HG03196 (cell line): ENCODE data around the gene ARHGEF16.

Source experiments
- ATAC-seq: cut with Tn5 transposase; IDR thresholded peaks from one replicate; pipeline ENCODE4 v1.9.1; 2021; ENCODE audit not compliant: unreplicated experiment

The ARHGEF16 gene

GRCh38 chr1:3436901-3437300 lies 17.6 kb upstream of the ARHGEF16 start:
- ATAC-seq = no peak

DNA sequence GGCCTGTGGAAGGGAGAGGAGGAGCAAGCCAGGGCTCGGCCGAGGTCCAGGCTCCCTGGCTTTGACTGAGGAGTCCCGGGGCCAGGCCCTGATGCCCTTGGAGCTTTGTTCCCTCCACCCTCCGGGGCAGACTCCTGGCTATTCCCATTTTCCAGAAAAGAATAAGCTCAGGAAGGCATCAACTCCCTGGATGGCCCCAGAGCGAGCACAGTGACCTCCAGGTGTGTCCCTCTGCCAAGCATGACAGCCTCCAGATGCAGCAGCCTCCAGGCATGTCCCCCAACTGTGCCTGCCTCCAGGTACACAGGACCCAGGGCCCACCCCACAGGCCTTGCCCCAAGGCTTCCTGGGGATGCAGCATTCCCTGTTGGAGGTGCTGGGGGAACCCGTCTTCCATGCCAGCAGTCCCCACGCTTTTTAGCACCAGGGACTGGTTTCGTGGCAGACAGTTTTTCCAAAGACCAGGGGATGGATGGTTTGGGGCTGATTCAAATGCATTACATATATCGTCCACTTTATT lies 15.7 kb upstream of the ARHGEF16 start:
- ATAC-seq = no peak

- no peak for ATAC-seq
Measured at GRCh38 chr1:3439346-3440299, 14.8 kb upstream of the ARHGEF16 start.

DNA sequence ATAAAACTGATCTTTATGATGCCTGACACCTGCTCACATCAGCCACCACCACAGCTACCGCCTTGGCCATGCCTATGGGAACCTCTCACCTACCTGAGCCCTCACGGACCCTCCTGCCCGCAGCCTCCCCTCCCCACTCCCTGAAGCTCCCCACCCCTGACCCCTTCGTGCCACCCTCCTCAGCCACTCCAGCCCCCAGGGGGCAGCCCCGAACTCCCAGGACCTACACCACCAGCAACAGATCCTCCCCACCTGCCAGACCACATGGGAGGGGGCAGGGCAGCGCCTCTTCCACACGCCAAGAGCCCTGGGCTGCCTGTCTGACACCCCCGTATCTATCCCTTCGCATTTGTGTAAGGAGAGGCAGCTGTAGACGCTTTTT lies 14.2 kb upstream of the ARHGEF16 start:
- ATAC-seq = no peak

DNA sequence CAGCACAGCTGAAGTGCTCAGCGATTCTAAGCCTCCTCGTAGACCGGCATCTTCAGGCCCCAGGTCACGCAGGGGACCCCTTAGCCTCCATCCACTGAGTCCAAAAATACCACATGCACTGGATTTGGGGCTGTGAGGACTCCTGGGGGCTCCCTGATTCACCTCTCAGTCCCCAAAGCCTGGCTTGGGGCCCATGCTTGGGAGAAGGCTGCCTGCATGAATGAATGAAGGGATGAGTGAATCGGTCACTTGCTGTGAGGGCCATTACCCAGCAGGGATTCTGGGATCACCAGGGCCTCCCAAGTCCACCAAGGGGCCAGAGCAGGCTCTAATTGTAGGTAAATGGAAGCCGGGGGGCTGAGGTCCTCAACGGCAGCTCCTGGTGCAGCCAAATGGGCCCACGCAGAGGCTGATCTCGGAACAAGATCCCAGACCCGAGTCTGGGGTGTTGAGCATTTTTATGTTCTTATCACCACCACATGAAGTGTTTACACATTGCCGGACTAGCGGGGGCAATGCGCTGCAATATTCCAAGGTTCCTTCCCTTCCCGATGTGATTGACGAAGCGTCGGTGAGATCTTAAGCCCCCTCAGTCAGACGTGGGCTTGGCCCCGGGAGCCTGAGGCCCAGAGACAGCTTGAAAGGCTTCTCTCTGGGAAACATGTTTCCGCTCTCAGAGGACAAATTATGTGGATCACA lies 13.6 kb upstream of the ARHGEF16 start:
- ATAC-seq = no peak

- ATAC-seq = no peak
Measured at GRCh38 chr1:3441410-3441847, 13.0 kb upstream of the ARHGEF16 start.

DNA sequence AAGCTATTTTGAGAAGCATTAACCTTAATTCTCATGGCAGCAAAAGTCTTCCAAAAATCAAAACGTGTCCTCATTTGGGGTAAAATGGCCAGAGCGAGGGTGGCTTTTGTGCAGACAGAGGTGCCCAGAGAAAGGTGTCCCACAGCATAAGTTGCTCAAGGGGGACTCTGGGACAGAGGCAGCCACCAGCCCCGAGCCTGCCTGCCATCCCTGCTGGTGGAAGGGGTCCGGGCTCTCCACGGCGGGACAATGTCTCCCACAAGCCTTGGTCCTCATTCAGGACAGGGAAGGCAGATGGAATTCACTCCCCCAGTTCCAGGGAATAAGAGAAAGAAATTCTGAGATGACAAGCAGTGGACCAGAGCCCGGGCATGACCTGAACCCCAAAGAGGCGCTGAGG lies 12.6 kb upstream of the ARHGEF16 start:
- no peak for ATAC-seq

DNA sequence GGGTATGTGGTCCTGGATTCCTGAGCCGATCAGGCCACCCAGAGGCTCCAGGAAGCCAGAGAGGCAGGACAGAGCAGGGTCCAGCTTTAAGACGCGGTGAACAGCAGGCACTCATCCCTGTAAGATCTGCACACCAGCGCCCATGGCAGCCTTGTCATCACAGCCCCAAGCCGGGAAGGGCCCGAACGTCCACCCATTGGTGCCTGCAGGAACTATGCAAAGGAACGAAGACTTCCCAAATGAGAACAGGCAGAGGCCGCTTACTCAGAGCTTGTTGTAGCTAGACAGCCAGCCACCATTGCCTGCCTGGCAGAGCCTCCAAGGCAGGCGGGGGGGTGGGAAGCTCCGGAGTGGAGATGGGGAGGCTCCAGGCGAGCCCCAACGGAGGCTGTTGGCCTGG lies 12.1 kb upstream of the ARHGEF16 start:
- no peak for ATAC-seq

DNA sequence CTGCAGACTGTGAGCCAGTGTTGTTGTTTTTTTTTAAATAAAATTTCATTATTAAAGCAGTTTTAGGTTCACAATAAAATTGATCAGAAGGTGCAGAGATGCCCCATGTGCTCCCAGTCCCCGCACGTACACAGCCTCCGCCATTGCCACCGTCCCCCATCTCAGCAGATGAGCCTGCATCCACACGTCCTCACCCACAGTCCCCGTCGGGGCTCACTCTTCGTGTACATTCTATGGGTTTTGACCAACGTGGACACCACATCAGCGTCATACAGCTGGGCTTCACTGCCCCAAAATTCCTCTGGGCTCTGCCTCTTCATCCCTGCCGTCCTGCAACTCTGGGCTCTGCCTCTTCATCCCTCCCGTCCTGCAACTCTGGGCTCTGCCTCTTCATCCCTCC lies 11.6 kb upstream of the ARHGEF16 start:
- no peak for ATAC-seq

DNA sequence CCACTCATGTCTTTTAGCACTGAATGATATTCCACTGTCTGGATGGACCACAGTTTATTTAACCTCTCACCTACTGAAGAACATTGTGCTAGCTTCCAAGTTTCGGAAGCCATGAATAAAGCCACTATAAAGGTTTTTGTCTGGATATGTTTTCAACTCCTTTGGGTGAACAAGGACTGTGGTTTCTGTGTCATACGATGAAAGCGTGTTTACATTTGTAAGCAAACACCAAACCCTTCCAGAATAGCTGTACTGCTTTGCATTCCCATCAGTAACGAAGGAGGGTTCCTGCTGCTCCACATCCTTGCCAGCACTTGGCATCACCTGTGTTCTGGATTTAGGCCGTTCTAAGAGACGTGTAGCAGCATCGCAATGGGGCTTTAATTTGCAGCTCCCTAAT lies 10.7 kb upstream of the ARHGEF16 start:
- ATAC-seq = no peak

GRCh38 chr1:3444298-3444697 lies 10.2 kb upstream of the ARHGEF16 start:
- ATAC-seq = no peak

- no peak for ATAC-seq
Measured at GRCh38 chr1:3444736-3445135, 9.7 kb upstream of the ARHGEF16 start.

- no peak for ATAC-seq
Measured at GRCh38 chr1:3450202-3450863, 4.1 kb upstream of the ARHGEF16 start.

DNA sequence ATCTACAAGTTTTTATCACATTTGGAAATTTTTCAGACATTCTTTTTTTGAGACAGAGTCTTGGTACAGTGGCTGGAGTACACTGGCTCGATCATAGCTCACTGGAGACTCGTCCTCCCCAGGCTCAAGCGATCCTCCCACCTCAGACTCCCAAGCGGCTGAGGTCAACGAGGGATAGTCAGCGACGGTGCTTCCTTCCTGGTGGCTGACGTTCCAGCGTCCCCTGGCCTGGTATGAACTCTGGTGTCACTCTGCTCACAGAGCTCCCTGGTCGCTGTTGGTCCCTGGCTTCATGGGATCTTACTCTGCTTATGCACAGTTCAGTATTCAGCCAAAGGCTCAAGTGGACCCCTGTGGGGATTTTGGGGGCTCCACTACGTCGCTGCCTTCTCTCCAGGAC lies 3.5 kb upstream of the ARHGEF16 start:
- ATAC-seq = no peak

DNA sequence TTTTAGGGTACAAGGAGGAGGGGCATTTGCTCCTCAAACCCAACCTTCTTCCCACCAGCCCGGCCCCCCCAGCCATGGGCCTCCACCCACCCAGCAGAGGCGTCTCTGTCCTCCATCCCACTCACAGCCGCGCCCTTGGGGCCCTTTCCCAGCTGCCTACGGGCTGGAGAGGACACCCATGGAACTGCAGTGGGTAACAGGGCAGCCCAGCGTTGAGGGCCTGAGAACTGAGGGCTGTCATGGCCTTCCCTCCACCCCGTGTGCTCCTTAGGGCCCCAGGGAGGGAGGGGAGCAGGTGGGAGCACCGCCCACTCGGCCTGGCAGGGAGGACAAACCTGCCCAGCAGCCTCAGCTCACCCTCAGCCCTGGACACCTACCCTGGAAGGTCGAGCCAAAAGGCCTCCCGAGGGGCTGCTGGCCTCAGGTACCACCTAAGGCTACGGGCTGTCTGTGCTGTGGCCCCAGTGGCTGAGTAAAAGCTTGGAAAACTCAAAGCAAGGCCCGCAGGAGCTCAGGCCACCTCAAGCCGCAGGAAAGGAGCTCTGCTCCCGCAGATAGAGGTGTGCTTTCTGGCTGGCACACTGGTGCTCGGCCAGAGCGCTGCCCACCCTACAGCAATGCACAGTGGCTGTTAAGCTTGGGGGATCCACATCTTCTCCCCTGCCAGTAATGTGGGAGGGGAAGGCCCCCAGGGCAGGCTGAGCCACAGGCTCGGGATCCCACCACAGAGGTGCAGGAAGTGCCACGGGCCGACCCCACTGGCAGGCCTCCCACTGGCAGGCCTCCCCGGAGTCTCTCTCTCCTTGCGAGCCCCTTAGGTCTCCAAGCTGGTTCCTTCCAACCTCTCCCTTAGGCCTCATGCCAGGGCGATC lies 2.2 kb upstream of the ARHGEF16 start:
- ATAC-seq = no peak

DNA sequence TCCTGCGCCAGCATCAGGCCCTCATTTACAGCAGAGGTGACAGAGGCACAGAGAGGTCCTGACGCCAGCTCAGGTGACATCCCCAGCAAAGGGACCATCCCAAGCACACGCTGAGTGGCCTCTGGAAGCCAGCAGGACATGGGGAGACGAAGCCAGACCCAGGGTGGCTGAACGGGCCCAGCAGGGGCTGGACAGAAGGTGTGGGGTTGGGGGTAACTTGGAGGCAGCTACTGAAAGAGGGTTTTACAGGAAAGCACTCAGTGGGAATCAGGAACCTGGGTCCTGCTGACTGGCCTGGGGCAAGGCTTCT lies 1.6 kb upstream of the ARHGEF16 start:
- ATAC-seq = no peak

GRCh38 chr1:3453203-3453761 lies 1.2 kb upstream of the ARHGEF16 start:
- no peak for ATAC-seq

- no peak for ATAC-seq
Measured at GRCh38 chr1:3454811-3455618, 550 bp downstream of the ARHGEF16 start.

- no peak for ATAC-seq
Measured at GRCh38 chr1:3455670-3456448, 1.4 kb downstream of the ARHGEF16 start.
